Uterus (tissue), 4 donors: ENCODE results near the gene ERG. TPM values are rescaled to one million over a fixed set of nuclear protein-coding genes. Genes with fewer than 3 reads are reported as not detected.

Source experiments
- DNase-seq, 2 donors: peaks; one replicate each; pipeline ENCODE4 v3.0.0-alpha.2; 2019 to 2020
- H3K27ac ChIP-seq, 2 donors: fragments of 200-600 bp; sonication (generic); 1 replicate in 1 of 2; 2 replicates in 1 of 2; pipeline ENCODE4 v1.5.1; 2016 to 2018
- H3K27me3 ChIP-seq, 2 donors: fragments of 200-600 bp; sonication (generic); one replicate each; pipeline ENCODE4 v1.5.1; 2018 to 2019; ENCODE audit warnings: control low read depth in 1 of 2
- H3K36me3 ChIP-seq, 2 donors: fragments of 200-600 bp; sonication (generic); one replicate each; pipeline ENCODE4 v1.5.1; 2019; ENCODE audit warnings: control low read depth in 1 of 2
- H3K4me1 ChIP-seq, 2 donors: fragments of 200-600 bp; sonication (generic); one replicate each; pipeline ENCODE4 v1.5.1; 2018 to 2019; ENCODE audit warnings: control low read depth in 1 of 2
- H3K4me3 ChIP-seq, 2 donors: fragments of 200-600 bp; sonication (generic); 1 replicate in 1 of 2; 2 replicates in 1 of 2; pipeline ENCODE4 v1.5.1; 2018 to 2019; ENCODE audit warnings: mild to moderate bottlenecking in 1 of 2
- H3K9me3 ChIP-seq, 2 donors: fragments of 200-600 bp; sonication (generic); one replicate each; pipeline ENCODE4 v1.5.1; 2019; ENCODE audit warnings: control low read depth in 1 of 2
- POLR2A ChIP-seq, 2 donors: fragments of 450-650 bp; IDR thresholded peaks; one replicate each; pipeline ENCODE4 v1.6.1; 2016; ENCODE audit warnings: antibody characterized with exemption in 2 of 2, mild to moderate bottlenecking in 1 of 2, moderate library complexity in 1 of 2
- intact Hi-C: fragments of 100-400 bp; cut with DNase I; formaldehyde crosslinking; loops from one replicate; pipeline ENCODE4 v1.15.1; 2023; ENCODE audit warnings: low total_unique reads
- total RNA-seq, 4 donors: library from RNA; depleted of rRNA in 3 of 4; stranded (reverse); fragments of >200 nt in 3 of 4; gene quantifications; one replicate each; pipeline versions ENCODE4 v1.1.0 to v1.2.4, GENCODE V29; 2014 to 2023
- TF ChIP-seq, protein P1 (sequence below), 4 experiments: fragments of 200-600 bp in 2 of 4; fragments of 450-650 bp in 2 of 4; sonication (generic) in 2 of 4; IDR thresholded peaks; one replicate each; pipeline ENCODE4 v1.5.1; 2016 to 2019; ENCODE audit warnings: antibody characterized with exemption in 4 of 4, mild to moderate bottlenecking in 2 of 4, moderate library complexity in 1 of 4
- donor health status: DM: yes; HTN: yes; CAD: no.

The ERG gene
- total RNA-seq, 4 donors from 2014 or later, result 10.4 to 78.6 (median 31.1) TPM

DNA sequence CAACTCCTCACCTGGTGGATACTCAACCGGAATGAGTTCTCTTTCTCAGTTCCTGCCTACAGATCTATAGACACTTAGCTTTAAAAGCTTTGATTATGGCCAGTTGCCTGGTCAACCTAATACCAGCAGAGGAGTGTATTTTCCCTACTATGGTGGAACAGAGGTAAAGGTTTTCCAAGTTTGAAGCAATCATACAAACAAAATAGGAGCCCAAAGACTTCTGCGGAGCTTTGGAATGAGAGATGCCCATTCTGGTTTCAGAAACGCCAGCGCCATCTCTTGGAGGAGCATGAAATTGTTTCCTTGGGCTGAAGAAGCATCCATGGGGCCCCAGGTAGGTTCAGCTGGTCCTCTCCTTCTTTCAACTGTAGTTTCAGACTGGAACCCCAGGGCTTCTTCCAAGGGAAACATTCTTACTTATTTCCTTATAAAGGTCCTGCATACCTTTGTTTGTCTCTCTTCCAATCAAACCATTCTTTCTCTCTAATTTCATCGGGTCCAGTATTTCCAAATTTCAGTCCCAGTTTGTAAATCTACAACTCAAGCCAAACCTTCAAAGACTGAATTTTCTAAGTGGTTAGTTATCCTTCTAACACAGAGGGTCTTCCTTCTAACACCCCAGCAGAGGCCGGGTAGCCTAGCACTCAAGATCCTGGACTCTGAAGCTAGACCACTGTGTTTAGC lies 145.6 kb downstream of the ERG start:
- H3K4me3 ChIP-seq, result no peak overlapping the region
- TF ChIP-seq POLR2A (IDR thresholded peaks at IDR 0.05), result no peak
- TF ChIP-seq, protein P1, sequence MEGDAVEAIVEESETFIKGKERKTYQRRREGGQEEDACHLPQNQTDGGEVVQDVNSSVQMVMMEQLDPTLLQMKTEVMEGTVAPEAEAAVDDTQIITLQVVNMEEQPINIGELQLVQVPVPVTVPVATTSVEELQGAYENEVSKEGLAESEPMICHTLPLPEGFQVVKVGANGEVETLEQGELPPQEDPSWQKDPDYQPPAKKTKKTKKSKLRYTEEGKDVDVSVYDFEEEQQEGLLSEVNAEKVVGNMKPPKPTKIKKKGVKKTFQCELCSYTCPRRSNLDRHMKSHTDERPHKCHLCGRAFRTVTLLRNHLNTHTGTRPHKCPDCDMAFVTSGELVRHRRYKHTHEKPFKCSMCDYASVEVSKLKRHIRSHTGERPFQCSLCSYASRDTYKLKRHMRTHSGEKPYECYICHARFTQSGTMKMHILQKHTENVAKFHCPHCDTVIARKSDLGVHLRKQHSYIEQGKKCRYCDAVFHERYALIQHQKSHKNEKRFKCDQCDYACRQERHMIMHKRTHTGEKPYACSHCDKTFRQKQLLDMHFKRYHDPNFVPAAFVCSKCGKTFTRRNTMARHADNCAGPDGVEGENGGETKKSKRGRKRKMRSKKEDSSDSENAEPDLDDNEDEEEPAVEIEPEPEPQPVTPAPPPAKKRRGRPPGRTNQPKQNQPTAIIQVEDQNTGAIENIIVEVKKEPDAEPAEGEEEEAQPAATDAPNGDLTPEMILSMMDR (IDR thresholded peaks at IDR 0.05), result peak; percentile 19 to 53 (median 37)
- no peaks in the 10 kb centered on the region for H3K4me1 ChIP-seq
- intact Hi-C loops, result loop anchor here (5.0 to 10.0 kb wide), 2 partner anchors 135 to 678 kb away; no protein-coding TSS in a partner anchor
- no peaks in the 10 kb centered on the region for H3K36me3 ChIP-seq
- no peak overlapping the region for H3K27ac ChIP-seq
- no peaks in the 10 kb centered on the region for H3K27me3 ChIP-seq
- no peaks in the 10 kb centered on the region for H3K9me3 ChIP-seq
- DNase-seq, result peak in 1 of 2 donors; percentile 26

DNA sequence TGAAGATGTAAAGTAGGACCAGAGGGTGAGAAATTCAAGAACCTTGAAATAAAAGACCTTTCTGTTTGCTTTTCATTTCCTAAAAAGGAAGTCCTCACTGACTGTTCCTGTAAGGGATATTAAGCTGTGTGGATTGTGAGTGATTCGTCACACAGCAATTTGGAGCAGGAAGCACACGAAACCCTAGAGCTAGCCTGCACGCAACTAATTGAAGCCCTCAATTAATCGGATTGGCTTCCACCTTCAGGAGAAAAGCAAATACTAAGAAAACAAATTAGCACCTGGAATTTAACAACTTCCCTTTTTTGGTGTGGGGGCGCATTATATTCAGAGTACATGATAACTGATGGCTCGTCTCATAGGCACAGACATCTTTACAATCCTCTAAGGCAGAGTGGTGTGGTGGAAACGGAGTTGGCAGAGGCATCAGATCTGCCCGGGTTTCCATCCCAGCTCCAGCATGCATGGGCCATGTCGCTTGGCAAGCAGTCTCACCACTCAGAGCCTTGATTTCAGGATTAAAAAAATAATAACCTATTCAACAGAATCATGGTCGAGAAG lies 146.2 kb downstream of the ERG start:
- no peaks in the 10 kb centered on the region for H3K36me3 ChIP-seq
- no peaks in the 10 kb centered on the region for H3K27me3 ChIP-seq
- H3K27ac ChIP-seq, result no peak overlapping the region
- H3K9me3 ChIP-seq, result no peaks in the 10 kb centered on the region
- H3K4me3 ChIP-seq, result no peak overlapping the region
- no peak for DNase-seq
- intact Hi-C loops, result loop anchor here (5.0 to 10.0 kb wide), 2 partner anchors 135 to 677 kb away; no protein-coding TSS in a partner anchor
- no peak for TF ChIP-seq POLR2A (IDR thresholded peaks at IDR 0.05)
- TF ChIP-seq, protein P1 (IDR thresholded peaks at IDR 0.05), result no peak
- H3K4me1 ChIP-seq, result no peaks in the 10 kb centered on the region

DNA sequence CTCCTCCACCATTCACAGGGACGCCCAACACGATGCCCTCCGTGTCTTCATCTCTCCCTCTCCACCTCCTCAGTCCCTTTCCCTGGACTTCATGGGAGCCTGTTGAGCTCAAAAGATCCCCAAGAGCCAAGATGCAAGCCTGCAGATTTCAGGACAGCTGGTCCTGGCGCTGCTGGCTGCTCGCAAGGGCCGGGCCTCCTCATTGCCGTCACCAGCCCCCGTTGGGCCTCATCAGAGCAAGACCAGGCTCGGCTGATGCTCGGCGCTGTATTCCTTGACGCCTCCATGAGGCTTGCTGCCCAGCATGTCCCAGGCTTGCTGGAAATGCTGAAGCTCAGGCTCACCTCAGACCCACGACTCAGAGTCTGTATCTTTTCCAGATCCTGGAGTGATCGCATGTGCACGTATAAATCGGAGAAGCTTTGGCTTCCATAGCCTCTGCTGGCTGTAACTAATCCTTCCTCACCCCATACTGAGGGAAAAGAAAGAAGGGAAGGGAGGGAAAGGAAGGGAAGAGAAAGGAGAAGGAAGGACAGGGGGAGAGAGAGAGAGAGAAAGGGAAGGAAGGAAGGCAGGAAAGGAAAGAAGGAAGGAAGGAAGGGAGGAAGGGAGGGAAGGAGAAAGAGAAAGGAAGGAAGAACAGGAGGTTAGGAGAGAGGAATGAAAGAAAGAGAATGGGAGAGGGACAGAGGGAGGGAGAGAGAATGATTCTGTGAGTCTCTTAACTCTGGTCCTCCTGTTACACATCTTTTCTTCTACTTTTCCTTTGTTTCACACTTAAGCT lies 146.9 kb downstream of the ERG start:
- no peak for TF ChIP-seq POLR2A (IDR thresholded peaks at IDR 0.05)
- TF ChIP-seq, protein P1 (IDR thresholded peaks at IDR 0.05), result no peak
- Histone ChIP-seq H3K27ac (no peak overlapping the region), H3K4me1 (no peaks in the 10 kb centered on the region), H3K27me3 (no peaks in the 10 kb centered on the region), H3K9me3 (no peaks in the 10 kb centered on the region), H3K36me3 (no peaks in the 10 kb centered on the region), H3K4me3 (no peak overlapping the region)
- no peak for DNase-seq
- intact Hi-C loops, result loop anchor here (5.0 to 10.0 kb wide), 2 partner anchors 134 to 677 kb away; no protein-coding TSS in a partner anchor

GRCh38 chr21:38350684-38351083 lies 147.6 kb downstream of the ERG start:
- H3K4me1 ChIP-seq, result no peaks in the 10 kb centered on the region
- H3K27me3 ChIP-seq, result no peaks in the 10 kb centered on the region
- H3K9me3 ChIP-seq, result no peaks in the 10 kb centered on the region
- DNase-seq, result no peak
- no peak overlapping the region for H3K4me3 ChIP-seq
- TF ChIP-seq, protein P1 (IDR thresholded peaks at IDR 0.05), result no peak
- TF ChIP-seq POLR2A (IDR thresholded peaks at IDR 0.05), result no peak
- H3K27ac ChIP-seq, result no peak overlapping the region
- no peaks in the 10 kb centered on the region for H3K36me3 ChIP-seq
- intact Hi-C loops, result loop anchor here (5.0 to 10.0 kb wide), 2 partner anchors 133 to 676 kb away; no protein-coding TSS in a partner anchor
